ENCODE measurements around the gene ZFYVE28. TPM values are rescaled to one million over a fixed set of nuclear protein-coding genes. Genes with fewer than 3 reads are reported as not detected.
A peak's percentile ranks its signal among the peaks of the same experiment; 100 is the strongest.

The ZFYVE28 gene
- total and polyA plus RNA-seq, 2 of the 8 experiments (the other 6 are each of a cell fraction or from before 2014, with no cell fraction given), result 1.7 to 4.9 TPM

- no peak overlapping the region for H3K27ac ChIP-seq (ENCODE audit: low read depth, low read length)
- peaks cover 0 to 2% (median 0%) of the 10 kb centered on the region in 4 experiments; a peak in 1 of 7 replicates for H3K4me1 ChIP-seq (replicated peaks in 1 of 4; ENCODE audit: control insufficient read depth in 3 of 4, insufficient read depth in 4 of 4, low read length in 3 of 4)
- DNase-seq (ENCODE audit: low read depth in 1 of 2, low spot score in 2 of 2), result no peak
- WGBS, 2 experiments (ENCODE audit: extremely low coverage in 1 of 2, insufficient coverage in 1 of 2, insufficient read length in 1 of 2, insufficient replicate concordance in 2 of 2, low coverage in 1 of 2, low lambda C conversion rate in 2 of 2, missing lambda C conversion rate in 1 of 2), result 34% methylated on average over 7 of the region's 7 CpGs; no CpG with 5 or more reads in 1 of the 2 experiments
- peaks cover 0 to 11% (median under 1%) of the 10 kb centered on the region in 4 experiments; a peak in 2 of 8 replicates for H3K36me3 ChIP-seq (ENCODE audit: control insufficient read depth in 2 of 4, insufficient read depth in 4 of 4, low read length in 3 of 4)
- H4K20me1 ChIP-seq (replicated peaks in 1 of 2; ENCODE audit: control insufficient read depth in 1 of 2, insufficient read depth in 2 of 2, low read length in 2 of 2), result peaks cover 0 to 6% of the 10 kb centered on the region in 2 experiments
- peak overlapping the region; percentile 79 to 89 for H3K4me2 ChIP-seq (ENCODE audit: insufficient read depth in 1 of 2, low read depth in 2 of 2, low read length in 2 of 2)
- H3K14ac ChIP-seq (ENCODE audit: insufficient read length), result no peak overlapping the region
- H2BK120ac ChIP-seq (replicated peaks; ENCODE audit: low read depth, low read length), result no peak overlapping the region
- no peaks in the 10 kb centered on the region for H3K27me3 ChIP-seq (replicated peaks in 1 of 4; ENCODE audit: control insufficient read depth in 3 of 4, extremely low read depth in 1 of 4, insufficient read depth in 3 of 4, low read length in 3 of 4)
- ChIA-PET CTCF (ENCODE audit: partially characterized antibody) (interaction anchor here (1.0 to 2.7 kb wide), 4 partner anchors 14 to 120 kb away, joined by 3 to 13 read pairs (median 6); no protein-coding TSS in a partner anchor), POLR2A (ENCODE audit: partially characterized antibody) (no interaction called here)
- peak overlapping the region; percentile 99 for H3K23ac ChIP-seq (ENCODE audit: insufficient read length)
- peak overlapping the region; percentile 75 to 94 (median 84) for H3K4me3 ChIP-seq (ENCODE audit: extremely low read depth in 1 of 4, insufficient read depth in 2 of 4, low read depth in 3 of 4, low read length in 4 of 4)
- no peak overlapping the region for H2BK5ac ChIP-seq (ENCODE audit: low read depth, low read length)
- H4K8ac ChIP-seq (ENCODE audit: extremely low read depth, insufficient read depth, low read length), result no peak overlapping the region
- H3K56ac ChIP-seq (replicated peaks; ENCODE audit: insufficient read length, low read depth, low read length), result no peak overlapping the region
- H3K79me1 ChIP-seq (ENCODE audit: low read depth, low read length), result no peaks in the 10 kb centered on the region; the same call in 1 of the 2 replicates
- H3K79me2 ChIP-seq (ENCODE audit: control insufficient read depth in 1 of 2, insufficient read depth in 2 of 2, low read length in 2 of 2), result peaks cover 0 to 37% of the 10 kb centered on the region in 2 experiments; a peak in 3 of 4 replicates
- no peak overlapping the region for H4K5ac ChIP-seq (ENCODE audit: insufficient read length, low read depth, low read length)
- TF ChIP-seq POLR2AphosphoS5 (IDR thresholded peaks at IDR 0.05; ENCODE audit: low read depth, low read length), result no peak
- no peak for TF ChIP-seq KDM1A (IDR thresholded peaks at IDR 0.05; ENCODE audit: borderline replicate concordance, low read length)
- TF ChIP-seq ATF3 (IDR thresholded peaks at IDR 0.05; ENCODE audit: insufficient read depth, low read depth, low read length), result no peak
- no peak for TF ChIP-seq TCF12 (IDR thresholded peaks at IDR 0.05; ENCODE audit: low read depth, low read length)
- TF ChIP-seq GTF2F1 (IDR thresholded peaks at IDR 0.05; ENCODE audit: borderline replicate concordance, low read depth, low read length), result no peak
- TF ChIP-seq SP2 (IDR thresholded peaks at IDR 0.05; ENCODE audit: low read length), result no peak
- no peak for TF ChIP-seq CTCF (IDR thresholded peaks at IDR 0.05; ENCODE audit: control extremely low read depth in 1 of 3, insufficient read depth in 1 of 3, low read depth in 1 of 3, low read length in 3 of 3)
- H3K23me2 ChIP-seq (ENCODE audit: low read depth, low read length), result no peaks in the 10 kb centered on the region
- H3K9me3 ChIP-seq (ENCODE audit: insufficient read depth in 2 of 2, low read depth in 1 of 2, low read length in 1 of 2), result no peaks in the 10 kb centered on the region; a peak in 1 of 4 replicates
- H3K18ac ChIP-seq (ENCODE audit: extremely low read depth, low read length), result no peak overlapping the region
- H2AK5ac ChIP-seq (ENCODE audit: low read depth, low read length), result no peak overlapping the region
- 0 out of 2 replicates have a peak overlapping the region, but pooled peaks have one; percentile 48 for H2AFZ ChIP-seq (ENCODE audit: low read length)
- H3K4ac ChIP-seq (replicated peaks; ENCODE audit: insufficient read length, low read depth, low read length), result no peak overlapping the region
- H3K9ac ChIP-seq (replicated peaks in 1 of 4; ENCODE audit: extremely low read depth in 1 of 4, low read depth in 3 of 4, low read length in 3 of 4), result peak overlapping the region in 3 of 4 experiments; percentile 51 to 82 (median 56); a peak in 6 of 7 replicates
- H2BK20ac ChIP-seq (ENCODE audit: low read length), result no peak overlapping the region
- H2BK12ac ChIP-seq (ENCODE audit: low read depth, low read length), result no peak overlapping the region
- no peak overlapping the region for H4K91ac ChIP-seq (replicated peaks; ENCODE audit: insufficient read length, low read length)
- FAIRE-seq, result peak; percentile 7
- no peak overlapping the region for H2BK15ac ChIP-seq (ENCODE audit: low read length)
Measured at GRCh38 chr4:2241003-2241402, 177.4 kb downstream of the ZFYVE28 start.

All from H1 (cell line).